Heart left ventricle (tissue), 13 donors: ENCODE results near the gene UBALD2.

Experiments used
- CTCF ChIP-seq, 12 donors: fragments of 200-600 bp; sonication (generic) in 4 of 12; IDR thresholded peaks; one replicate each; pipeline versions ENCODE4 v1.5.0 to v1.8.0; 2018 to 2022; ENCODE audit warnings: antibody characterized with exemption in 12 of 12, mild to moderate bottlenecking in 5 of 12
- POLR2A ChIP-seq, 2 donors: fragments of 450-650 bp; IDR thresholded peaks; one replicate each; pipeline ENCODE4 v1.6.1; 2017; ENCODE audit warnings: antibody characterized with exemption in 2 of 2, mild to moderate bottlenecking in 2 of 2, moderate library complexity in 2 of 2
- donor health status: ischemic (EF 13 %, LVEDD 7.1; RV severe dilation, severe dysfunction).
- donor health status: DM: no; HTN: yes; CAD: no.
- donor health status: DM: no; HTN: no; CAD: no.
- donor health status: ischemic (EF 25% LVEDD 6.9; RV normal size, moderate dysfunction).
- donor health status: ischemic (EF 25% LVEDD 5.7; RV mildly dilated, moderate dysfunction).
- donor health status: ischemic (EF 35%, LVEDD 5.7; RV mildly dilated, moderate dysfunction).
- donor health status: nonischemic (EF 11% LVEDD 7.7; RV severe dilation, severe dysfunction).
- donor health status: DM: yes; HTN: yes; CAD: no.
- donor health status: PGD.
- donor health status: ischemic (EF 29% LVEDD 5.4; RV normal size, mild dysfunction).
- donor health status: nonischemic (EF 23%, LVEDD 6.1; RV moderate dilation, normal function).

GRCh38 chr17:76271669-76272540 is 6.8 kb downstream of the UBALD2 start:
- no peak for TF ChIP-seq CTCF (IDR thresholded peaks at IDR 0.05)
- TF ChIP-seq POLR2A (IDR thresholded peaks at IDR 0.05): no peak
